Measurements from ENCODE around the gene TMEM62.
"Not testable (repeated sequence)": the region's sequence is repeated elsewhere in the genome, so short reads cannot be mapped to it uniquely, and the experiment has no call there.

The TMEM62 gene

GRCh38 chr15:43219929-43220928 lies 86.8 kb downstream of the TMEM62 start:
- no peak overlapping the region for H3K27ac ChIP-seq

GRCh38 chr15:43220991-43221403 lies 87.6 kb downstream of the TMEM62 start, which contains the start of gene EPB42:
TSS of gene EPB42 (minus strand) at chr15:43221018. CDS start at chr15:43220825, 193 bp downstream.
- no peak within 1 kb of the TSS for H3K27ac ChIP-seq
- no peak for TF ChIP-seq CTCF (conservative IDR thresholded peaks at IDR 0.05)
- no peak for TF ChIP-seq ZFX (IDR thresholded peaks at IDR 0.05)

More at GRCh38 chr15:43219929-43220928, 86.8 kb downstream of the TMEM62 start:
- no peak for TF ChIP-seq ZFX (IDR thresholded peaks at IDR 0.05)
- no peak for TF ChIP-seq CTCF (conservative IDR thresholded peaks at IDR 0.05)

GRCh38 chr15:43221422-43221821 lies 88.0 kb downstream of the TMEM62 start:
- no peak overlapping the region for H3K27ac ChIP-seq
- TF ChIP-seq ZFX (IDR thresholded peaks at IDR 0.05), result no peak
- TF ChIP-seq CTCF (conservative IDR thresholded peaks at IDR 0.05), result no peak

GRCh38 chr15:43225201-43225949 lies 92.0 kb downstream of the TMEM62 start:
- no peak overlapping the region for H3K27ac ChIP-seq
- TF ChIP-seq CTCF (conservative IDR thresholded peaks at IDR 0.05) (peak; percentile 89), ZFX (IDR thresholded peaks at IDR 0.05) (no peak)

GRCh38 chr15:43225950-43226255 lies 92.5 kb downstream of the TMEM62 start:
- not testable (repeated sequence) for H3K27ac ChIP-seq

- no peak for TF ChIP-seq ZFX (IDR thresholded peaks at IDR 0.05)
- TF ChIP-seq CTCF (conservative IDR thresholded peaks at IDR 0.05), result no peak
- H3K27ac ChIP-seq, result no peak overlapping the region
Measured at GRCh38 chr15:43226436-43227305, 93.3 kb downstream of the TMEM62 start.

- no peak for TF ChIP-seq CTCF (conservative IDR thresholded peaks at IDR 0.05)
- TF ChIP-seq ZFX (IDR thresholded peaks at IDR 0.05), result no peak
- no peak overlapping the region for H3K27ac ChIP-seq
Measured at GRCh38 chr15:43229977-43230376, 96.6 kb downstream of the TMEM62 start.
